NCI-H146 treated with DMSO at 0.1 percent for 48 hours (cell line): ENCODE measurements around the gene CHTF18.
"Not testable (repeated sequence)": the region's sequence is repeated elsewhere in the genome, so short reads cannot be mapped to it uniquely, and the experiment has no call there.

Experiments used
- DNase-seq: peaks from one replicate; lab custom pipeline; 2025; ENCODE audit not compliant: unreplicated experiment; lab: John Stamatoyannopoulos, UW

CHTF18 gene

DNA sequence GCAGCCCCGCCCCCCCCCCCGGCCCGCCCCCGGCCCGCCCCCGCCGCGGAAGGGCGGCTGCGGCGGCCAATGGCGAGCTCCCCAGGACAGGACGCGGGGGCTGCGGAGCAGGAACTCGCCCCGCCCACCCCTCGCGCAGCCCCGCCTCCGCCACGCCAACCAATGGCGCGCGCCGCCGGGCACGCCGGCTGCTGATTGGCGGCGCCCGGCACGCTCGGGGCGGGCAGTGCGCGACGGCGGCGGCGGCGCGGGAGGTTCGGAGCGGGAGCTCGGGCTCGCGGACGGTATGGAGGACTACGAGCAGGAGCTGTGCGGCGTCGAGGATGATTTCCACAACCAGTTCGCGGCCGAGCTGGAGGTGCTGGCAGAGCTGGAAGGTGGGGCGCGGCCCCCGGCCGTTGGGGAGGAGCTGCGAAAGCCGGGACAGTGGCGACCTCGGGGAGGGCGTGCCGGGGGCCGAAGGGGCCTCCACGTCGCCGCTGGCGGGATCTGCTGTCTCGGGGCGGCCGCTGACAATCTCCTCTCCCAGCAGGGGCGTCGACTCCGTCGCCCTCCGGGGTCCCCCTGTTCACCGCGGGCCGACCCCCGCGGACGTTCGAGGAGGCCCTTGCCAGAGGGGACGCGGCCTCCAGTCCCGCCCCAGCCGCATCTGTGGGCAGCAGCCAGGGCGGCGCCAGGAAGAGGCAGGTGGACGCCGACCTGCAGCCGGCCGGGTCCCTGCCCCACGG, at the start of gene CHTF18:
CHTF18 (plus strand) TSS at position 222 of the 728 bp plus-strand sequence; CDS start at position 287, 65 bp downstream.
- DNase-seq, result peak; percentile 86

GRCh38 chr16:739560-740458, 48.6 kb upstream of the CHTF18 start:
- peak; percentile 14 for DNase-seq

GRCh38 chr16:740459-740763, 48.0 kb upstream of the CHTF18 start:
- no peak for DNase-seq

DNA sequence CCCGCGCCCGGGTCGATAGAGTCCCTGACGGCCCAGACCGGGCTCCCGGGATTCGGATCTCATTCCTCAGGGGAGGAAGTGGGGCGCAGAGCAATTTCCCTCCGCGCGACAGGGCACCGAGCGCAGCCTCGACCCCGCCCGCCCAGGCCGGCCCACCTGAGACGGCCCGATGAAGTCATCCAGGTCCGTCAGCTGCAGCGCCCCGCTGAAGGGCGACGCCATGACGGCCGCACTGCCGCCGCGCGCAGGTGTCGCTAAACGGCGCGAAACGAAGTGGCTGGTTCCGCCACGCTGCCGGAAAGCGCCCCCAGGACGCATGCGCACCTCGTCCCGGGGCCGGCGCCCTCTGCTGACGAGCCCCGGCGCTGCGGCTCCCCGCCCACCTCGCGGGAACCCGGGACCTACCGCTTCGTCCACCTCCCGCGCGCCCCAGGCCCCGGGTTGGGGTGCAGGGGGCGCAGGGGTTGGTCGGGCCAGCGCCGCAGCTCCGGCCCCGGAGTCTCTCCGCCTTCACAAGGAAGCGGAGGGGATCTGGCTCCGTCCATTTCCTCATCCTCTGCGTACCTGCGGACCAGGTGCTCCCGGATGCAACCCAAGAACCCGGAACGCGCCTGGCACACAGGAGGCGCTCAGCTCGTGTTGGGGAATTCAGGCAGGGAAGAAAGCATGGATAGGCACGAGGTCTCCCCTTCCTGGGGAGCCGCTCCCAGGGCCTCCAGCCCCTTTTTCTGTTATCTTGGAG, 47.5 kb upstream of the CHTF18 start, which contains the start of gene CIAO3:
CIAO3 (minus strand) TSS at position 234 of the 742 bp plus-strand sequence; CDS start at position 222, 12 bp downstream.
- peak; percentile 75 for DNase-seq

DNA sequence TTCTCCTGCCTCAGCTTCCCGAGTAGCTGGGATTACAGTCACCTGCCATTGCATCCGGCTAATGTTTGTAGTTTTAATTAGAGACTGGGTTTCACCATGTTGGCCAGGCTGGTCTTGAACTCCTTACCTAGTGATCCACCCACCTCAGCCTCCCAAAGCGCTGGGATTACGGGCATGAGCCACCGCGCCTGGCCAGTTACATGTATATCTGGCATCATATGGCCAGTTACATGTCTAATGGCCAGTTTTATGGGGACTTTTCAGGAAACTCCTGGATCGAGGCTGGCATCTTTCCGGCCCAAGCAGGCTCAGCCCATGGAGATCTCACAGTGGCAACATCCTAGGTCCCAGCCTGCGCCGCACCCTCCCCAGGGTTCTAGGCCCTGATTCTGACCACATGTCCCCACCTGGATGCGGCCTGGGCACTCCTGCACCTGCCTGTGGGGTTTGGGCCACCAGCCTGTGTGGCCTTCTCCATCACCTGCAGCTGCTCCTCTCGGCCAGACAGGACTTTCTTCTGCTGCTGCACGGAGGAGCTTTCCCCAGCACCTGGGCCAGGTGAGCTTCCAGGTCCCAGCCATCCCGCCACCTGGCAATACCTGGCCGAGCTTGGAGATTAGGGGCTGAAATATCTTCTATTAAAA, 46.3 kb upstream of the CHTF18 start:
- DNase-seq, result no peak

DNA sequence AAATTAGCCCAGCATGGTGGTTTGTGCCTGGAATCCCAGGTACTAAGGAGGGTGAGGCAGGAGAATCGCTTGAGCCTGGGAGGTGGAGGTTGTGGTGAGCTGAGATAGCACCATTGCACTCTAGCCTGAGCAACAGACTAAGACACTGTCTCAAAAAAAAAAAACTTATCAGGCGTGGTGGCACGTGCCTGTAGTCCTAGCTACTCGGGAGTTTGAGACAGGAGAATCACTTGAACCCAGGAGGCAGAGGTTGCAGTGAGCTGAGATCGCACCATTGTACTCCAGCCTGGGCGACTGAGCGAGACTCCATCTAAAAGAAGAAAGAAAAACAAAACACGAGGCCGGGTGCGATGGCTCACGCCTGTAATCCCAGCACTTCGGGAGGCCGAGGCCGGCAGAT, 45.5 kb upstream of the CHTF18 start:
- not testable (repeated sequence) for DNase-seq

GRCh38 chr16:743794-744500, 44.5 kb upstream of the CHTF18 start:
- DNase-seq, result no peak

DNA sequence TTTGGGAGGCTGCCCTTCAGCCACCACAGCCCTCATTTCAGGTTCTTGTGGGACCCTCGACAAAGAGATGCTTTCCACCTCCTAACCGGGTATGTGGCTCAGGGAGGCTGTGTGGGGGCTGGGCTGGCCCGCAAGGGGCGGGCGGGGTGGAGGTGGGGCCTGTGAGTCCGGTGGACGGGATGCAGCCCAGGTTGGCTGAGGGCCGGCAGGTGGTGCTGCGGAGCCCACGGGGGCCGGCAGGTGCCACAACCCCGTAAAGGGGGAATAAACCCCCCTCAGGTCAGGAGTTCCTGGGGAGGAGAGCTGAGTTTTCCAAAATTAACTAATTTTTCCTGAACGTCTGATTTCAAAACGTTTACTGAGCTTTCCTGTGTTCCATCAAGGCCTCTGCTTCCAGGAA, 42.7 kb upstream of the CHTF18 start:
- no peak for DNase-seq

GRCh38 chr16:746637-747036, 41.8 kb upstream of the CHTF18 start:
- no peak for DNase-seq

GRCh38 chr16:747978-748746, 40.3 kb upstream of the CHTF18 start:
- DNase-seq, result no peak

DNA sequence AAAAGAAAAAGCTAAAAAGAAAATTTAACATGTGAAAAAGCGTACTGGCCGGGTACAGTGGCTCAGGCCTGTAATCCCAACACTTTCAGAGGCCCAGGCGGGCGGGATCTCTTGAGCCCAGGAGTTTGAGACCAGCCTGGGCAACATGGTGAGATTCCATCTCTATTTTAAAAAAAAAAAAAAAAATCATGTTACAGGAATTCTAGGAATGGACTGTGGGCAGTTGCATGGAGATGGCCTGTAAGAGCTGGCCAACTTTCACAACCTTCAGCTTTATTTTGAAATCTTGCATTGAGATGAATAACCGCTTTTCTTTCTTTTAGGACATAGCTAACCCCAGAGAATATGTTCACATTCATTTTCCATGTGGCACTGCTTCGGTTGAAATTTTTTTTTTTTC, 39.4 kb upstream of the CHTF18 start:
- DNase-seq, result no peak

DNA sequence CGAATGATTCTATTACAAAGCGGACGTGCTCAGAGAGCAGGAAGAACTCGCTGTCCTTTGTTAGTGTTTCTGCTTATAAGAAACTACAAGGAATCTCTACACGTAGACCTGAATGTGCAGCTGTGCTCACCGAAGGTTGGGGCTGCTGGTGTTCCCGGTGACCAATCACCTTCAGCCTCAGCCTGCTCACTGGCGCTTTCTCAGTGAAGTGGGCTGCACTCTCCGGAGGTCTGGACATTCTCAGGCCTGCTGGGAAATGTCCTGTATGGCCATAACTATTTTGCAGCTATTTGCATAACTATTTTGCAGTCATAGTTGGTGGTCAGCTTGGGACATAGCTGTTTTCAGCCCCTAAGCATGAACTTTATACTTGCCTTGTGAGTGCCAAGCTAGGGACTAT, 37.9 kb upstream of the CHTF18 start:
- no peak for DNase-seq

DNA sequence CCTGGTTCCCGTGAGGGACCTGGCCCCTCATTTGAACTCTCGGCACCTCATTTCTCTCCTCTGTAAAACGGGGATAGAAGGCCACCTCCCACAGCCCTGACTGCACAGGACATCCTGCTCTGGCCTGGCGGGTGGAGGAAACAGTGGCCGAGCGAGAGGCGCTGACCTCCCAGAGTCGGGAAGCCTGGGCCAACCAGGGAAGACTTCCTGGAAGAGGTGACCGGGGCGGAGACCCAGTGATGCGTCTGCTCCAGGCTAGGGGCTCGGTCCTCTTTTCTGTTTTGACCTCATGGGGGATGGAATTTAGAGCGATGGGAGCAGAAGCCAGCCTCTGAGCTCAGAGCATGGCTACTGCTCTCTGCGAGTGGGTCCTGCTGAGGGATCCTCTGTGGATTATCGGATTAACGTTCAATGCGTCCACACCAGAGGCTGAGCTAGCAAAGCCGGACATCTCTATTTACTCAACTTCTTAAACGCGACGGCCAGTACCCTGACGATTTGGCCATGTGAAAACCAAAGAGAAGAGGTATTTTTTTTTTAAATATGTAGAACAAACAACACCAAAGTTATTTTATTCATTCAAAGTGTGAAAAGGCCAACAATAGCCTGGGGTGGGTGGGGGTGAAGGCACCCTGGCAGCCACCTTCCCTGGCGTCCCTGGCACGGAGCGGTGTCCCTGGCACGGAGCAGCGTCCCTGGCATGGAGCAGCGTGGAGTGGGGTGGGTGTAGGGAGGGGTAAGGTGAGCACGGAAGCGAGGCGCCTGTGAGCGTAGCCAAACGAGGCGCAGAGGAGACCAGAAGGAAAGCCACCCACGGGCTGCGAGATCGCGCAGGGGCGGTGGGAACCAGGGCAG, 37.0 kb upstream of the CHTF18 start:
- no peak for DNase-seq

DNA sequence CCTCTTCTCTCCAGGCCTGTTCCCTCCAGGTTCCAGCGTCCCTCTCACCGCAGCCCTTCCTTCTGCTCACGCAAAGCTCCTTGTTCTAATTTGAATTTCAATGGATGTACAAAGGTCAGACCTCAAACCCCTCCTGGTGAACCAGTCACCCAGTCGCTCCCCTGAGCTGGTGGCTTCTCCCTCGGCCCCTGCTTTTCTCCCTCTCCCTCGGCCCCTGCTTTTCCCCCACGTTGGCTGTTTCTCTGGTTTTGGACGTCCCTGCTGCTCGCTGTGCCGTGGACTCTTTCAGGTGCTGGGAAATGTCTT, 36.5 kb upstream of the CHTF18 start:
- no peak for DNase-seq

DNA sequence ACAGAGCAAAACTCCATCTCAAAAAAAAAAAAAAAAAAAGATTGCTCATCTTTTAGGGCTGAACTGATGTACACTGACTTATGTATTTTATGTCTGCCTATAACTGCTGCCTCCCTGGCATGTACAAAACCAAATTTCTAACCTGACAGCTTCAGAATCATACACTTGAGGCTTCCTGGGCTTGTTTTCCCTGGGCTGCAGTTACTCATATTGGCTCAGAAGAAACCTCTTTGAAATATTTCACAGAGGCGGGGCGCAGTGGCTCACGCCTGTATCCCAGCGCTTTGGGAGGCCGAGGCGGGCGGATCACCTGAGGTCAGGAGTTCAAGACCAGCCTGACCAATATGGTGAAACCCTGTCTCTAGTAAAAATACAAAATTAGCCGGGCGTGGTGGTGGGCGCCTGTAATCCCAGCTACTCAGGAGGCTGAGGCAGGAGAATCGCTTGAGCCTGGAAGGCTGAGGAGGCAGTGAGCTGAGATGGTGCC, 34.3 kb upstream of the CHTF18 start:
- DNase-seq, result not testable (repeated sequence)

DNA sequence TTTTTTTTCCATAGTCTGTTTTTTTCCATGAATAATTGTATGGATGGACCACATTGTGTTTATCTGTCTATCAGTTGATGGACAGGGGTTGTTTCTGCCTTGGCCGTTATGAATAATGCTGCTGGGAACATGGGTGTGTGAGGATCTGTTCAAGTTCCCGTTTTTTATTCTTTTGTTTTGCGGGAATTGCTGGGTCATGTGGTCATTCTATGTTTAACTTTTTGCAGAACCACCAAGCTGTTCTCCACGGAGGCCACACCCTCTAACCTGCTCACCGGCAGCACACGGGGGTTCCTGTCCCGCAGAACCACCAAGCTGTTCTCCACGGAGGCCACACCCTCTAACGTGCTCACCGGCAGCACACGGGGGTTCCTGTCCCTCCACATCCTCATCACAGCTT, 33.8 kb upstream of the CHTF18 start:
- no peak for DNase-seq

DNA sequence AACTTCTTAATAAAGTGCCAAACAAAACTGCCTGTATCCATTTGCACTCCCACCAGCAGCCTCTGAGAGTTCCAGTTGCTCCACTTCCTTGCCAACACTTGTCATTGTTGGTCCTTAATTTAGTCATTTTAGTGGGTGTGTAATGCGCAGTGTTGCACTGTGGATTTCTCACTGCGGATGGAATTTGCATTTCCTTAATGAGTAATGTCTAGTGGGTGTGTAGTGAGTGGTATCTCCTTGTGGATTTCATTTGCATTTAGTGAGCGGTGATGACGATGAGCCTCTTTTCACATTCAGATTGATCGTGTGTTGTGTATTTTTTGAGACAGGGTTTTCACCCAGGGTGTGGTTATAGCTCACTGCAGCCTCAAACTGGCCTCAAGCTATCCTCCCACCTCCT, 32.0 kb upstream of the CHTF18 start:
- DNase-seq, result no peak

DNA sequence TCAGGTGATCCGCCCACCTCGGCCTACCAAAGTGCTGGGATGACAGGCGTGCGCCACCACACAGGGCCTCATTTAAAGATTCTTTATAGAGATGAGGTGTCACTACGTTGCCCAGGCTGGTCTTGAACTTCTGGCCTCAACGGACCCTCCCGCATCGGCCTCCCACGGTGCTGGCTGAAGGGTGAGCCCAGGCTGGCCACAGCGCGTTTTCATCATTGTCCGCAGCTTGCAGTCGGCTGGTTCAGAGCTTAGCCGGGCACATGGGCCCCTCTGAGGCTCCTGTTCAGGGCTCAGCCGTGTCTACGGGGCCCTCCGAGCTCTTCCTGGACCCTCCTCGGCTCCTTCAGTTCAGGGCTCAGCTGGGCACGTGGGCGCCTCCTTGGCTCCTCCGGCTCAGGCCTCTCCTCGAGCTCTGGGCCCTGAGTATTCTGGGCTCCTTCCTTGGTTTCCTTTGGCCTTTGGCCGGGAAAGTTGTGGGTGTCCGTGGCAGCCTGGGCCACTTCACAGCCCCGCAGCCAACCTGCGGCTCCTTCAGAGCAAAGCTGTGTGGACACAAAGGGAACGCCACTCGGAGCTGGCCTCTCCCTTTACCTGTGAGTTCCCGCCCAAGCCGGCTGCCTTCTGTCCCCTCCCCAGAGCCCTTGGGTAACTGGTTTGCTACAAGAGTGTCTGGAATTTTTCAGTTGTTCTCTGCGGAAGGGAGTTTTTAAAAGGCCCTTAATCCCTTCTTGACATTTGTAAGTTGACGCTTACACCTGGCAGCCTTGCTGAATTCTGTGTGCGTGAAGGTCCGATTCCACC, 29.1 kb upstream of the CHTF18 start:
- no peak for DNase-seq
